ENCODE results near the gene TAF6. TPM values are rescaled to one million over a fixed set of nuclear protein-coding genes. Genes with fewer than 3 reads are reported as not detected.

The TAF6 gene
- total and polyA plus RNA-seq, 9 of the 15 experiments (the other 6 are each of a cell fraction or from before 2014, with no cell fraction given), result 0.78 to 78.7 (median 21.3) TPM

- TF ChIP-seq ESRRA (IDR thresholded peaks at IDR 0.05; ENCODE audit: borderline replicate concordance, low read depth), result peak; percentile 68; the same call in 1 of the 2 replicates
- no peak for TF ChIP-seq MCM7 (IDR thresholded peaks at IDR 0.05)
- TF ChIP-seq LCOR (CRISPR knock-in tag; IDR thresholded peaks at IDR 0.05), result peak; percentile 39; the same call in 1 of the 2 replicates
- TF ChIP-seq ARID3B (CRISPR knock-in tag; IDR thresholded peaks at IDR 0.05; ENCODE audit: borderline replicate concordance), result 0 out of 2 replicates have a peak, but pooled peaks have one; percentile 19
- TF ChIP-seq SMARCE1 (IDR thresholded peaks at IDR 0.05), result peak; percentile 11; the same call in 1 of the 2 replicates
- TF ChIP-seq COPS2 (conservative IDR thresholded peaks at IDR 0.05), result no peak
- TF ChIP-seq UBTF (IDR thresholded peaks at IDR 0.05; ENCODE audit: borderline replicate concordance in 1 of 2, low read depth in 2 of 2, low read length in 2 of 2), result peak in 1 of 2 experiments; percentile 58; a peak in 2 of 4 replicates
- peak; percentile 53; the same call in 1 of the 2 replicates for TF ChIP-seq ZNF695 (CRISPR knock-in tag; IDR thresholded peaks at IDR 0.05)
- TF ChIP-seq HDAC1 (IDR thresholded peaks at IDR 0.05), result peak in 1 of 2 experiments; percentile 73; a peak in 2 of 4 replicates
- peak; percentile 79; the same call in 1 of the 2 replicates for TF ChIP-seq DNMT1 (IDR thresholded peaks at IDR 0.05)
- peak; percentile 83 for TF ChIP-seq HMGN3 (IDR thresholded peaks at IDR 0.05; ENCODE audit: borderline replicate concordance, extremely low read depth, insufficient read length, low read depth, low read length)
- no peak for TF ChIP-seq HMG20B (CRISPR knock-in tag; IDR thresholded peaks at IDR 0.05)
- TF ChIP-seq MYNN (IDR thresholded peaks at IDR 0.05), result no peak; the same call in 1 of the 2 replicates
- no peak for TF ChIP-seq MYNN (CRISPR knock-in tag; IDR thresholded peaks at IDR 0.05)
- no peak for TF ChIP-seq SETDB1 (IDR thresholded peaks at IDR 0.05; ENCODE audit: low read length)
- TF ChIP-seq BACH1 (tag; IDR thresholded peaks at IDR 0.05), result no peak
- TF ChIP-seq CREB3L1 (IDR thresholded peaks at IDR 0.05; ENCODE audit: borderline replicate concordance, low read depth), result peak; percentile 41; the same call in 1 of the 2 replicates
- 0 out of 2 replicates have a peak, but pooled peaks have one; percentile 43 for TF ChIP-seq IRF9 (tag; IDR thresholded peaks at IDR 0.05)
- no peak for TF ChIP-seq HSF4 (CRISPR knock-in tag; IDR thresholded peaks at IDR 0.05; ENCODE audit: borderline replicate concordance)
- peak in 1 of 2 experiments; percentile 86; a peak in 1 of 4 replicates for TF ChIP-seq KDM4B (IDR thresholded peaks at IDR 0.05; ENCODE audit: borderline replicate concordance in 2 of 2, low read depth in 1 of 2)
- TF ChIP-seq NR2C1 (IDR thresholded peaks at IDR 0.05), result no peak
- TF ChIP-seq NR2C1 (tag; IDR thresholded peaks at IDR 0.05), result peak; percentile 72; the same call in 1 of the 2 replicates
Measured at GRCh38 chr7:100158229-100159098, 39.3 kb upstream of the TAF6 start, which contains the start of gene TRAPPC14 (continued).

Measured in K562 (cell line).